IPS-NIHi7 (cell line): ENCODE results near the gene CTXN3.

Experiments used
- DNase-seq: peaks from one replicate; pipeline ENCODE4 v3.0.0; 2012; ENCODE audit warnings: mixed read lengths; ENCODE audit errors: extremely low spot score

Gene CTXN3

GRCh38 chr5:127649018-127649439 lies at the start of gene CTXN3:
Gene CTXN3 (plus strand): TSS chr5:127649082. CDS start chr5:127657522, 8,440 bp downstream.
- no peak for DNase-seq

DNA sequence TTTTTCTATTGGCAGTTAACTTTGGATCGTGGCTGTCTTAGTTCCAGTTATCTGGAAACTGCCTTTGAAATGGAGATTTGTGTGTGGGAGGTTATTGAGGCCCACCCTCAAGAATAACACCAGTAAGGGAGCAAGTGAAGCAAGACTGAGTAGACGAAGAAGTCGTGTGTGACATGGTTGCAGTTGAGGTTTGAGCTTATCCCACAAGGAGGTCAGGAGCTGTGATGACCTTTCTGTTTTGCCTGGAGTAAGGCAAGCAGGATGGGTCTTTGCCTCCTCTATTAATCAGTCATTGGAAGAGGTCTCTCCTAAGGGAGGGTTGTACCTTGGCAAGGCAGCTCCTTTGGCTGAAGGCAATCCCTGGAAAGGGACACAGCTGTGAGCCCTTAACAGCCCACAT lies 49.6 kb upstream of the CTXN3 start:
- DNase-seq: no peak

DNA sequence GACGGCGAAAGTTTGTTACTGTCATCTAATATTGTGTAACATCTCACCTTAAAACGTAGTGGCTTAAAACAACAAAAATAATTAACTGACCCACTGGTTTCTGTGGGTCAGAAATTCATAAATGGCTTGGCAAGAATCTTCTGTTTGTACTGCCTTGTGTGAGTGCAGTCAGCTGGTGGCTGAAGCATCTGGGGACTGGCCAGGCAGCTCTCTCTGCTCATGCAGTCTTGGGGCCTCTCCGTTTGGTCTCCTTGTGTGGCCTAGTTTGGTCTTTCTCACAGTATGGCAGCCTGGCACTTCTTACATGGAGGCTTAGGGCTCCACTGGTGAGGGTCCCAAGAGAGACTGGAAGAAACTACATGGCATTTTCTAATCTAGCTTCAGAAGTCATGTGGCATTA lies 49.0 kb upstream of the CTXN3 start:
- DNase-seq: no peak

GRCh38 chr5:127601111-127601510 lies 47.8 kb upstream of the CTXN3 start:
- no peak for DNase-seq

GRCh38 chr5:127601601-127602000 lies 47.3 kb upstream of the CTXN3 start:
- DNase-seq: no peak

DNA sequence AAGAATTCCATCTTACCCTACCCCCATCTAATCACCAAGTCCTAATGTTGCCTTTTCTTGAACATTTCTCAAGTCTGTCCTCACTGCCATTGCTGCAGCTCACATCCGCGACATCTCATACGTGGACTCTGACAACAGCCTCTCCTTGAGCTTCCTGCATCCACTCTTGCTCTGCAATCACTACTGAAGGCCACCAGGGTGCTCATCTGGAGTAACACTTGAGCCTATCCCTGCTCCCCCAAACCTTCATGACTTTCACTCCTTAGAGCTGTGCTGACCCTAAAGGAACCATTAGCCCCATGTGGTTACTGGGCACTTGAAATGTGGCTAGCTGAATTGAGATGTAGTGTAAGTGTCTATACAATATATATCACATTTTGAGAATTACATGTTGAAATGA lies 46.4 kb upstream of the CTXN3 start:
- DNase-seq: no peak

DNA sequence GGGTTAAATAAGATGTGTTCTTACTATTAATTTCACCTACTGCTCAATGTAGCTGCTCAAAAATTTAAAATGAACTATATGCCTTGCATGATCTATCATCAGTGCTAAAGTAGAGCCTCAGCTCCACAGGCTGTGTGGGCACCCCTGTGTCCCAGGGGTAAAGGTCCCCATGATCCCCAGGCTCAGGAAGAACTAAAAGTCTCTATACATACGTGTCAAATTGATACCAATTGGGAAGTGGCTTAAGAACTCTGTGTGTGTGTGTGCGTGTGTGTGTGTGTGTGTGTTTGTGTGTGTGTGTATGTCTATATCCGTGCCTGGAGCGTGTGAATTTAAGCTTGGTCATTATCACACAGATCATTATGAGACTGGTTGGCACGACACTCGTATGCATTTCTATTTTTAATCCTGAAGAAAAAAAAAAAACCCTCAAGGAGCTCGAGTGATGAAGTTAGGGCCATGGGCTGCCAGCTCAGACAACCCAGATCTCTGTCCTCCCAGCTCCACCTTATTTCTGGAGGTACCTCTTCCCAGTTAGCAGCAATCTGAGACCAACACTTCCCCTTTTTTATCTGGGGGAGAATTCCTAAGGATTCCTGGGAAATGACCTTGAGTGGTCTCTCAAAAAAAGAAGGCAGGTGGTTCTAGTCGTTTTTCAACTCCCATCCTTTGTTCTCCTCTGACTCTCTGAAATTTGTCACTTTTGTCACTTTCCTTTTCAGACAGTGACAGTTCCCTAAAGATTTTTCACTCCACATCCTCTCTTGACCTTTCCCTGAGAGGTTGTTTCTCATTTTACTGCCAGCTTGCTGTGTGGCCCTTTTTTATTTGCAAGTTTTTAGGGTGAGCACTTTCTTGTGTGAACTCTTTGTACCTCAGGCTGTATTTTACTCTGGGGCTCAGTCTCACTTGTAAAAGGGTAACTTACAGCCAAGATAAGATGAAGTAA lies 45.7 kb upstream of the CTXN3 start:
- no peak for DNase-seq

GRCh38 chr5:127608077-127608660 lies 40.7 kb upstream of the CTXN3 start:
- no peak for DNase-seq

- no peak for DNase-seq
These were observed 39.9 kb upstream of the CTXN3 start for GRCh38 chr5:127609011-127609410.

GRCh38 chr5:127609957-127610356 lies 38.9 kb upstream of the CTXN3 start:
- no peak for DNase-seq

DNA sequence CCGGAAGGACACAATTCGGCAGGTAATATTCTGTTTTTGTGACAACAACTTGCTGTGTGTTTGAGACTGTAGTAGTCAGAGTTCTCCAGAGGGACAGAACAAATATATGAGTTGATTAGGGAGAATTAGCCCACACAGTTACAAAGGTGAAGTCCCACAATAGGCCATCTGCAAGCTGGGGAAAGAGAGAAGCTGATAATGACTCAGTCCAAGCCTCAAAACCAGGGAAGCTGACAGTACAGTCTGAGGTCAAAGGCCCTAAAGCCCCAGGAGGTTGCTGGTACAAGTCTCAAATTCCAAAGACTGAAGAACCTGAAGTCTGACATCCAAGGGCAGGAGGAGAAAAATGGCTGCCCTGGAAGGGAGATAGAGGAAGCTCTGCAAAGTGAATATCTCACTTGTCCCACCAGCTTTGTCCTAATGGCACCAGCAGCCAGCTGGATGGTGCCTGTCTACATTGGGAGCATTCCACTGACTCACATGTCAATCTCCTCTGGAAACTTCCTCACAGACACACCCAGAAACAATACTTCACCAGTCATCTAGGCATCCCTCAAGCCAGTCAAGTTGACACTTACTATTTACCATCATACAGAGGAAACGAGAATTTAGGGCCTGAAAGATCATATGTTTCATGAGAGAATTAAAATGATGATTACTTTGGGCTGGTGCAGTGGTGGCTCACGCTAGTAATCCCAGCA lies 36.3 kb upstream of the CTXN3 start:
- DNase-seq: no peak

DNA sequence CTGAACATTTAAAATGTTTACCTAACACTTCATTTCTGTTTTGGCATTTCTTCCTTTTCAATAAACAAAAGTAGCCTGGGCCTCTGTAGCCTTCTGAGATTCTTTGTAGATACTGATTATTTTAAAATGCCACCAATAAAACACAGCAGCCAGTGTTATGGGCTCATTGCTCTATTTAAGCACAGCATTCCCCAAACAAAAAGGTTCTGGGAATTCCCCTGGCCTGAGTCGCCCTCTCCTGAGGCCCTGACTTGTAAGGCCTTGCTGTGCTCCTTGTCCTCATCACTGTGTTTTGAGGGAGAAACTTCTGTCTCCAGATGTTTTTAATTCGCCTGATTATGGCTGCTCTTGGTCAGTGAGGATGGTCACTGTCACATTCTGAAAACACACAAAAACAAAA lies 33.0 kb upstream of the CTXN3 start:
- DNase-seq: no peak

- no peak for DNase-seq
These were observed 28.9 kb upstream of the CTXN3 start for GRCh38 chr5:127619908-127620479.

DNA sequence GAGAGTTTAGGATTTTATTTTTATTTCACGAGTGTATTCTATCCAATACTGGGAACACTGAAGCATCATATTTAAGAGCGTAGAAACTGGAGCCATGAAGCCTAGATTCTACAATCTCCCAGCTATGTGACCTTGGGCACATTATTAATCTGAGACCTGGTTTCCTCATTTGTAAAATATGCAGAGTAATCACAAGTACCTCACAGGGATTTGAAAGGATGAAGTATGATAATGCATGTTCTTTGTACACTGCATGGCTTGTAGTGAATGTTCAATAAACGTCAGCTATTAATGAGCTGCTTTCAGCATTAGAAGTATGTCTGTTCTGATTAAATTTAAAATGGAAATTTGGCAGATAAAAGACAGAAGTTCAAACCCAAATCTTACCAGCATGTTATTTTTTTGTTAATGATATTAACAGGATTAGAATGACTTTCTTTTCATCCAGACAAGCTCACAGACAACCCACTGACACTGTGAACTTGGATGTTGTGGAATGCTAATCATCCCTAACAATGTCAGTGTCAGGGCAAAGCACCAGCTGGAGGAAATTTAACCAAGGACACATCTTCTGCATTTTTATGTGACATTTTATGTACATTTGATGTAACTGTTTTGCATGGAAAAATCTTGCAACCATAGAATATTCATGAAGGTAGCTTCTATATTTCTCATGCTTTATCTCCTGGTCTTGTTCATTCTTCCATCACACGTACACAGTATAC lies 27.1 kb upstream of the CTXN3 start:
- no peak for DNase-seq

- no peak for DNase-seq
These were observed 14.9 kb upstream of the CTXN3 start for GRCh38 chr5:127634007-127634406.

- DNase-seq: no peak
These were observed 9.1 kb upstream of the CTXN3 start for GRCh38 chr5:127639828-127640227.

DNA sequence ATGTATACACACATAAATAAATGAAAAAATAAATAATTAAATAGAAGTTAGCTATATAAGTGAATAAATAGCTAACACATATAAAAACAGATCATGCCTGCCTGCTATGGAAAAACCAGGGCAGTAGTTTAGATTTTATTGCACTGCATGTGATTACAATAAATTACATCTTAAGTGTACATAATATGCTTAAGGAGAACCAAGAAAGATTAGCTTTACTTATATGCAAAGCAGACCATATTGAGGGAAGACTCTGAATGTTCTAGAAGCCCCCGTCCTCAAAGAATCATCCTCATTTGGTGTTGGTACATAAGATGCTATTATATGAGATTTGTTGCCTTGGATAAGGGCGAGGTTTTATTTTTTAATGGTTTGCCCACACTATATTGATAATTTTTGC lies 5.9 kb upstream of the CTXN3 start:
- DNase-seq: no peak

DNA sequence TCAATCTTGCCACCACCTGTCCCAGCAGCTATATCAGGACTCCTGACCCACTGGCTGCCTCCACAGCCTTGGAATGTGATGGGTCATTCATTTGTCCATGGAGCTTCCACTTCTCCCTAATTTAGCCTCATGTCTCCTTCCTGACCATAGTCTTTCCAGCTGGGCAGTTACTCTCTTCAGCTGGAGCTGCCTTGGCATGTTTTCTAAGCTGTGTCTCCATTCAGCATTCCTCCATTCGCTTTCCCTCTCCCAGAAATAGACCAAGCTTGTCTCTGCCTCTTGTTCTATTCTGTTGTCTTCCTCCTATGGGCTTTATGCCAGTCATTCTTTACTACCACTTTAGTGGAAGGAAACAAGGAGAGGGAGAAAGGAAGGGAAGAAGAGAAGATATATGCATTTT lies 5.3 kb upstream of the CTXN3 start:
- no peak for DNase-seq

DNA sequence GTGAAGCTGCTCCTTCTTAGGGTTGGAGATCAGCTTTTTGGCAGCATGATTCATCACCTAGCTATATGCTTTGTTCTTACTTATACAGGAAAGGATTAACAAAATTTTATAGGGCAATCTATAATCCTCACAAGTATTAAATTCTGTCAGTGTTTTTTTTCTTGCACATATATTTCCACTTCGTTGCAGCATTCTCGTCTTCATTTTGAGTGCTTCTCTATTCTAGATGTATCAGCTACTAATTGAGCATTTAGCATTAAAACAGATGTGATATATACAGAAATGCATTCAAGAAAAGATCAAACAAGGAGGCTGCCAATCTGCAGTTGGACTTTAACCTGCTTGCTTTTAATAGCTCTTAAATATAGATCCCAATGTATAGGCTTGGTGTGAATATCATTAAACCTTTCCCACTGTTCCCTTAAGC lies 3.6 kb upstream of the CTXN3 start:
- DNase-seq: no peak

DNA sequence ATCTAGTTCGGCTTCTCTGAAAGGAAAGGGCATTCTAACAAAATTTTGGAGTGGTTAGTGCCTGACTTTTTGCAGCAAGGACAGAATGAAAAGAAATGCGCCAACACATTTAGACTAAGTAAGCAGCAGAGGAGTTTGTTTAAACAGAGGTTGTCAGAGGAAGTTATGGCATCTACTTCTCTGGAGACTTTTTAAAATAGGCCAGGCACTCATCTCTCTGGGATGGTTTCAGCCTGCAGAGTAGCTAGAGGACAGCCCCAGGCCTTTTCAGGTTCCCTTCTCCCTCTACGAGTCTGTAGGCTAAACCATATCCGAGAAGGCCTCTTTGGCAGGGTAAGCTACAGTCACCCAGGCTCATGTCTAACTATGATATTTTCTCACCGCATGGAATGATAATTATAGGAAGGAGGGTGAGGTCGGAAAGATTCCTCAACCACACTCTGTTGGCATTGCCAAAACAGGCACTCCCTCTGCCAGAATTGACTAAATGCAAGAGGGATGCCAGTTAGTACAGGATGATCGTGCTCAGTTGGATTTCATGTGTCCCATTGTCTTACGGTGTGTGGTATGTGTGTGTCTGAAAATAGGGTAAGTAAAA lies 1.4 kb upstream of the CTXN3 start:
- DNase-seq: no peak

DNA sequence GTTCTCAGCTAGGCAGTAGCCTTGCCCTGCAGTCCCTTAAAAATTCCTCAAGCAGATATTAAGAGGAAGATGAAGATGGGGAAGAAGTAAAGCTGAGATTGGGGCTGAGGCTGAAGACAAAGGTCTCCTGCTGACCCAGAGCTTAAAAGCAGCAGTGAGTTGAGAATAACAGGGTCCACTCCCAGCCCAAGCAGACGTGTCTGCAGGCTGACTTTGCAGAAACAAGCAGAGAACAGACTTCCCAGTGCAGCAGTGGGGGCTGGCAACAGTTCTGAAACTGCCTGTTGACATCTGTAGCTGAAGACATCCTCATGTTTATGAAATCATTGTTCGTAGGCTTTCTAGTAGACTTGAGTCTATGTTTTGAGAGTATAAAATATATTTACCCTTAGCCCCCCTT lies 1.1 kb downstream of the CTXN3 start:
- DNase-seq: peak; percentile 34
